Measurements from ENCODE around the gene GPR39.

- TF ChIP-seq, protein P1, sequence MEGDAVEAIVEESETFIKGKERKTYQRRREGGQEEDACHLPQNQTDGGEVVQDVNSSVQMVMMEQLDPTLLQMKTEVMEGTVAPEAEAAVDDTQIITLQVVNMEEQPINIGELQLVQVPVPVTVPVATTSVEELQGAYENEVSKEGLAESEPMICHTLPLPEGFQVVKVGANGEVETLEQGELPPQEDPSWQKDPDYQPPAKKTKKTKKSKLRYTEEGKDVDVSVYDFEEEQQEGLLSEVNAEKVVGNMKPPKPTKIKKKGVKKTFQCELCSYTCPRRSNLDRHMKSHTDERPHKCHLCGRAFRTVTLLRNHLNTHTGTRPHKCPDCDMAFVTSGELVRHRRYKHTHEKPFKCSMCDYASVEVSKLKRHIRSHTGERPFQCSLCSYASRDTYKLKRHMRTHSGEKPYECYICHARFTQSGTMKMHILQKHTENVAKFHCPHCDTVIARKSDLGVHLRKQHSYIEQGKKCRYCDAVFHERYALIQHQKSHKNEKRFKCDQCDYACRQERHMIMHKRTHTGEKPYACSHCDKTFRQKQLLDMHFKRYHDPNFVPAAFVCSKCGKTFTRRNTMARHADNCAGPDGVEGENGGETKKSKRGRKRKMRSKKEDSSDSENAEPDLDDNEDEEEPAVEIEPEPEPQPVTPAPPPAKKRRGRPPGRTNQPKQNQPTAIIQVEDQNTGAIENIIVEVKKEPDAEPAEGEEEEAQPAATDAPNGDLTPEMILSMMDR (IDR thresholded peaks at IDR 0.05) = no peak
- no peak for TF ChIP-seq EZH2 (IDR thresholded peaks at IDR 0.05; ENCODE audit: borderline replicate concordance, insufficient read depth, low read depth, low read length, poor library complexity, severe bottlenecking)
Observed at GRCh38 chr2:132586835-132587234, 170.2 kb downstream of the GPR39 start.

All from B cell (primary cell).